SK-N-SH (cell line): ENCODE data around the gene WNT4. TPM values are rescaled to one million over a fixed set of nuclear protein-coding genes. Genes with fewer than 3 reads are reported as not detected.

Experiments used
- CTCF ChIA-PET: fragments of 300-600, 350-600 bp; formaldehyde crosslinking; extraction: SDS; loops from one replicate; lab custom pipeline; 2021; lab: Yijun Ruan, JAX
- POLR2A ChIA-PET: fragments of 350-600 bp; sonication (Branson Sonifier 250); formaldehyde crosslinking; extraction: SDS; loops from one replicate; lab custom pipeline; 2020; ENCODE audit warnings: antibody characterized with exemption, inconsistent platforms; lab: Yijun Ruan, JAX
- DNase-seq: peaks from one replicate; pipeline ENCODE4 v3.0.0; 2012
- H2AFZ ChIP-seq: fragments of 200-600 bp; sonication (generic); 2 replicates; pipeline ENCODE4 v1.8.1; 2016; ENCODE audit warnings: antibody characterized with exemption, mild to moderate bottlenecking, low read depth
- H3F3A ChIP-seq: fragments of 200-600 bp; sonication (generic); replicated peaks from 2 replicates; pipeline ENCODE3; 2016; ENCODE audit warnings: antibody characterized with exemption, mild to moderate bottlenecking; ENCODE audit not compliant: insufficient read depth
- H3K27ac ChIP-seq, 2 experiments: fragments of 200-500 bp in 1 of 2; fragments of 200-600 bp in 1 of 2; sonication (Bioruptor generic) in 1 of 2; sonication (generic), shearing (Covaris generic) in 1 of 2; 2 replicates each; pipeline versions ENCODE4 v1.5.1 to v1.6.1; 2014 to 2016; ENCODE audit warnings: low read depth in 2 of 2, inconsistent platforms in 1 of 2, low read length in 1 of 2, mild to moderate bottlenecking in 1 of 2, mixed read lengths in 1 of 2
- H3K27me3 ChIP-seq: fragments of 200-600 bp; sonication (generic), shearing (Covaris generic); 2 replicates; pipeline ENCODE4 v1.6.1; 2016; ENCODE audit warnings: mixed run types; ENCODE audit not compliant: insufficient read depth
- H3K36me3 ChIP-seq, 2 experiments: fragments of 200-500 bp in 1 of 2; fragments of 200-600 bp in 1 of 2; sonication (Bioruptor generic) in 1 of 2; sonication (generic) in 1 of 2; replicated peaks in 1 of 2; 2 replicates each; pipeline versions ENCODE3 to v1.5.1; 2014 to 2016; ENCODE audit warnings: low read length in 1 of 2, mild to moderate bottlenecking in 1 of 2; ENCODE audit not compliant: insufficient read depth in 2 of 2, control insufficient read depth in 1 of 2
- H3K4me1 ChIP-seq, 2 experiments: fragments of 200-500 bp in 1 of 2; fragments of 200-600 bp in 1 of 2; sonication (Bioruptor generic) in 1 of 2; sonication (generic), shearing (Covaris generic) in 1 of 2; 2 replicates each; pipeline versions ENCODE4 v1.5.1 to v1.6.1; 2014 to 2016; ENCODE audit warnings: low read depth in 1 of 2, low read length in 1 of 2, mixed run types in 1 of 2; ENCODE audit not compliant: insufficient read depth in 2 of 2, control insufficient read depth in 1 of 2
- H3K4me2 ChIP-seq: fragments of 200-600 bp; sonication (generic), shearing (Covaris generic); 2 replicates; pipeline ENCODE4 v1.6.1; 2017; ENCODE audit warnings: mixed run types
- H3K4me3 ChIP-seq, 2 experiments: fragments of 200-500 bp in 1 of 2; fragments of 200-600 bp in 1 of 2; sonication (Bioruptor generic) in 1 of 2; sonication (generic), shearing (Covaris generic) in 1 of 2; 2 replicates each; pipeline versions ENCODE4 v1.5.1 to v1.8.1; 2014 to 2016; ENCODE audit warnings: low read depth in 2 of 2, inconsistent platforms in 1 of 2, low read length in 1 of 2, mild to moderate bottlenecking in 1 of 2, mixed read lengths in 1 of 2, moderate library complexity in 1 of 2
- H3K79me2 ChIP-seq: fragments of 200-600 bp; sonication (generic); 2 replicates; pipeline ENCODE4 v1.8.1; 2017; ENCODE audit warnings: mild to moderate bottlenecking; ENCODE audit not compliant: insufficient read depth
- H3K9ac ChIP-seq: fragments of 200-600 bp; sonication (generic); 2 replicates; pipeline ENCODE4 v1.6.1; 2017; ENCODE audit warnings: mixed run types
- H3K9me2 ChIP-seq: fragments of 200-600 bp; sonication (generic); 2 replicates; pipeline ENCODE4 v1.6.1; 2017; ENCODE audit warnings: mixed run types
- H3K9me3 ChIP-seq: fragments of 200-600 bp; sonication (generic); 2 replicates; pipeline ENCODE4 v1.6.1; 2017; ENCODE audit warnings: mixed run types, mild to moderate bottlenecking, moderate library complexity
- H4K20me1 ChIP-seq: fragments of 200-600 bp; sonication (generic); 2 replicates; pipeline ENCODE4 v1.6.1; 2017; ENCODE audit warnings: mild to moderate bottlenecking, mixed run types; ENCODE audit not compliant: insufficient read depth
- CTCF ChIP-seq: fragments of 200-600 bp; sonication (generic); IDR thresholded peaks from 2 replicates; pipeline ENCODE4 v1.6.1; 2017; ENCODE audit warnings: antibody characterized with exemption, mild to moderate bottlenecking, moderate library complexity
- ELF1 ChIP-seq: IDR thresholded peaks from 2 replicates; pipeline ENCODE4 v1.4.0; 2012
- EZH2phosphoT487 ChIP-seq: fragments of 200-600 bp; sonication (generic); IDR thresholded peaks from 2 replicates; pipeline ENCODE4 v1.6.1; 2017; ENCODE audit warnings: low read depth, mixed run types, mild to moderate bottlenecking, antibody characterized with exemption, moderate library complexity, borderline replicate concordance
- FOXM1 ChIP-seq: IDR thresholded peaks from 2 replicates; pipeline ENCODE4 v1.4.0; 2012; ENCODE audit warnings: low read depth, mild to moderate bottlenecking
- GABPA ChIP-seq: IDR thresholded peaks from 2 replicates; pipeline ENCODE4 v1.4.0; 2012; ENCODE audit warnings: low read depth, mild to moderate bottlenecking
- IRF3 ChIP-seq: fragments of 150-350 bp; IDR thresholded peaks from 2 replicates; pipeline ENCODE4 v1.6.1; 2016; ENCODE audit warnings: mild to moderate bottlenecking, low read depth, low read length
- MAX ChIP-seq: IDR thresholded peaks from 2 replicates; pipeline ENCODE4 v1.4.0; 2012; ENCODE audit warnings: low read depth
- NFIC ChIP-seq: IDR thresholded peaks from 2 replicates; pipeline ENCODE4 v1.4.0; 2012; ENCODE audit warnings: borderline replicate concordance
- SIN3A ChIP-seq: IDR thresholded peaks from 2 replicates; pipeline ENCODE4 v1.6.1; 2012; ENCODE audit warnings: low read depth, mild to moderate bottlenecking, low read length, moderate library complexity, borderline replicate concordance
- USF2 ChIP-seq: fragments of 150-350 bp; IDR thresholded peaks from 2 replicates; pipeline ENCODE4 v1.6.1; 2017; ENCODE audit warnings: antibody characterized with exemption, low read length, low read depth, borderline replicate concordance
- YY1 ChIP-seq: IDR thresholded peaks from 2 replicates; pipeline ENCODE4 v1.4.0; 2012; ENCODE audit warnings: low read depth, mild to moderate bottlenecking
- ZBTB33 ChIP-seq: IDR thresholded peaks from 2 replicates; pipeline ENCODE4 v1.4.0; 2012; ENCODE audit warnings: low read depth, borderline replicate concordance
- WGBS: methylation state at CpG from one replicate; pipeline ENCODE4 v1.1.6; 2017; ENCODE audit warnings: low lambda C conversion rate; 5-methylcytosine and 5-hydroxymethylcytosine counted together
- polyA plus RNA-seq, 3 experiments: library from polyadenylated mRNA; depleted of rRNA; stranded (reverse); fragments of >200 nt; gene quantifications; 2 replicates each; pipeline ENCODE4 v1.2.3, GENCODE V29; 2012

Gene WNT4
- polyA plus RNA-seq, 1 of the 3 experiments (the other 2 are of a cell fraction) = 0.03 TPM

- ChIA-PET CTCF (interaction anchor here (0.6 to 1.2 kb wide), 6 partner anchors 9 to 304 kb away, joined by 3 to 5 read pairs (median 4); no protein-coding TSS in a partner anchor), POLR2A (no interaction called here)
- peak overlapping the region in 1 of 2 experiments; percentile 47; a peak in 1 of 4 replicates for H3K27ac ChIP-seq
- H3F3A ChIP-seq = no peaks in the 10 kb centered on the region
- peaks cover 26 to 28% of the 10 kb centered on the region in 2 experiments for H3K36me3 ChIP-seq
- WGBS = 94% methylated on average over 2 of the region's 3 CpGs
- H3K9ac ChIP-seq = no peak overlapping the region
- peaks cover 18 to 68% of the 10 kb centered on the region in 2 experiments for H3K4me1 ChIP-seq
- H3K4me3 ChIP-seq = no peak overlapping the region
- no peak overlapping the region for H3K4me2 ChIP-seq
- H3K9me2 ChIP-seq = no peaks in the 10 kb centered on the region
- H3K79me2 ChIP-seq = peaks cover 51% of the 10 kb centered on the region
- H3K27me3 ChIP-seq = no peaks in the 10 kb centered on the region
- TF ChIP-seq YY1 = no peak
- no peak for TF ChIP-seq SIN3A
- TF ChIP-seq IRF3 = no peak
- no peak for TF ChIP-seq FOXM1
- TF ChIP-seq MAX = no peak
- TF ChIP-seq EZH2phosphoT487 = no peak
- TF ChIP-seq ZBTB33 = no peak
- no peak for TF ChIP-seq USF2
- TF ChIP-seq GABPA = no peak
- no peak for TF ChIP-seq NFIC
- TF ChIP-seq ELF1 = no peak
- TF ChIP-seq CTCF = no peak
- H3K9me3 ChIP-seq = no peaks in the 10 kb centered on the region
- no peak for DNase-seq
- no peak overlapping the region for H2AFZ ChIP-seq
- H4K20me1 ChIP-seq = peaks cover 100% of the 10 kb centered on the region
Measured at GRCh38 chr1:22112554-22112953, 30.3 kb downstream of the WNT4 start.
